ENCODE data around the gene PLEKHN1.
"Not testable (repeated sequence)": the region's sequence is repeated elsewhere in the genome, so short reads cannot be mapped to it uniquely, and the experiment has no call there.

Gene PLEKHN1

DNA sequence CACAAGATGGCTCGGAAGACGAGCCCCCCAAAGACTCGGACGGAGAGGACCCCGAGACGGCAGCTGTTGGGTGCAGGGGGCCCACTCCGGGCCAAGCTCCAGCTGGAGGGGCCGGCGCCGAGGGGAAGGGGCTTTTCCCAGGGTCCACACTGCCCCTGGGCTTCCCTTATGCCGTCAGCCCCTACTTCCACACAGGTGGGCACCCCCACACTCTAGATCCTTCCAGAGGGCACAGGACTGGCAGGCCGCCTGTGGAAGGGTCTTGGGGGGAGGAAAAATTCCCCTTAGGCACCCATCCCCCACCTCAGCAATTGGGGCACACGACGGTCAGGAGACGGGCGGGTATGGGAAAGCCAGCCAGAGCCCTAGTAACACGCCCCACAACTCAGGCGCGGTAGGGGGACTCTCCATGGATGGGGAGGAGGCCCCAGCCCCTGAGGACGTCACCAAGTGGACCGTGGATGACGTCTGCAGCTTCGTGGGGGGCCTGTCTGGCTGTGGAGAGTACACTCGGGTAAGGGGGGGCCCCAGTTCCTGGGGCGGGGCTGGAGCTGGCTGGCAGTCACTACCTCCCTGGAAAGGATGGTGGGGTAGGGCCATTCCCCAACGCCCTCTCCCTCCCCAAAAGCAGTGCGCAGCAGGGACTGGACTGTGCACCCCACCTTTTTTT, 23.3 kb upstream of the PLEKHN1 start:
- DNase-seq (ENCODE audit: low spot score), result no peak

DNA sequence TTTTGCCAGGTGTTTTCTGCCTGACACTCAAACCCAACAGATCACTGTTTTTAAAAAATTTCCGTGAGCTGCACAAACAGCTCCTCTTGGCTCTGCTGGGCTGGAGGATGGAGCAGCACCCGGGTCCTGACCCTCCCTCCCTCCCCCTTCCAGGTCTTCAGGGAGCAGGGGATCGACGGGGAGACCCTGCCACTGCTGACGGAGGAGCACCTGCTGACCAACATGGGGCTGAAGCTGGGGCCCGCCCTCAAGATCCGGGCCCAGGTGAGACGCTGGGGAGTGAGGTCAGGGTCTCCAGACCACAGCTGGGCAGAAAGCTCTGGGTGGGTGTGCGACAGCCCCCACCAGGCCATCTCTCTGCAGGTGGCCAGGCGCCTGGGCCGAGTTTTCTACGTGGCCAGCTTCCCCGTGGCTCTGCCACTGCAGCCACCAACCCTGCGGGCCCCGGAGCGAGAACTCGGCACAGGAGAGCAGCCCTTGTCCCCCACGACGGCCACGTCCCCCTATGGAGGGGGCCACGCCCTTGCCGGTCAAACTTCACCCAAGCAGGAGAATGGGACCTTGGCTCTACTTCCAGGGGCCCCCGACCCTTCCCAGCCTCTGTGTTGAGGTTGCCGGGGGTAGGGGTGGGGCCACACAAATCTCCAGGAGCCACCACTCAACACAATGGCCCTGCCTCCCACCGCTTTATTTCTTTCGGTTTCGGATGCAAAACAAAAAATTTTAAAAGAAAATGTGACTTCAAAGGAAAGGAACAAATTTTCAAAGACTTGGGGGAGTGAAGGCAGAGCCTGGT, 22.5 kb upstream of the PLEKHN1 start:
- no peak for DNase-seq (ENCODE audit: low spot score)

- no peak for DNase-seq (ENCODE audit: low spot score)
Observed at GRCh38 chr1:944341-945325, 21.6 kb upstream of the PLEKHN1 start.

DNA sequence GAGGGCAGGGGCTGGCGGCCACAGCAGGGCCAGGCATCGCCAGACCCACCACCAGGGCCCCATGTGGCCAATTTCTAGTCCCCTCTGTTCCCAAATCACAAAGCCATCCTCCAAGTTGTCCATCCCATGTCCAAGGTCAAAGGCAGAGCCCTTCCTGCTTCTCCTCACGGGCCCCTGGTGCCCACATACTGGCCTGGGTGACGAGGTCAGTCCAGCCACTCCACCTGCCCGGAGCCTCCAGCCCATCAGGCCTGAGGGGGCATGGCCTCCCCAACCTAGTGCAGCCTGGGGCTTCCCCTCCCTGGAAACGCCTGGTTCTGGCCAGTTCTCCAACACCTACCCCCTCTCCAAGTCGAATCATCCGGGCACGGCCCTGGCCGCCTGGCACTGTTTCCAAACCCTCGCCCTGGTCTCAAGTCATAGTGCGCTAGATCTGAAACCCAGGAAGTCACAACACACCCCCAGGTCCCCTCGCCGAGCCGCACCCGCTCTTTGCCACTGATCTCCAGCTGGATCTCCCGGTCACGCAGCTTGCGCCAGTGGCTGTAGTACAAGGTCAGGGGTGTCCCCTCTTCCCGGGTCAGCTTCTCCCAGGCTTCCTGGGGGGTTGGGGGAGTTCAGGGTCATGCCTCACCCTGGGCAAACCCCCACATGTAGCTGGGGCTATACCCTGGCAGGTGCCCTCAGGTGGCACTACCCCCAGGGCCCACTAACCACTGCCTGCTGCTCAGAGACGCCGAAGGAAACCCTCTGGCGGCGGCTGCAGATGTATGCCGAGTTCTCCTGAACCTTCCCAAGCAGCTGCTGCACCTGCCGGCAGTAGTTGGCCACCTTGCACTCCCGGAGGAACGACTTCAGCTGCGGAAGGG, 20.4 kb upstream of the PLEKHN1 start:
- DNase-seq (ENCODE audit: low spot score), result no peak

DNA sequence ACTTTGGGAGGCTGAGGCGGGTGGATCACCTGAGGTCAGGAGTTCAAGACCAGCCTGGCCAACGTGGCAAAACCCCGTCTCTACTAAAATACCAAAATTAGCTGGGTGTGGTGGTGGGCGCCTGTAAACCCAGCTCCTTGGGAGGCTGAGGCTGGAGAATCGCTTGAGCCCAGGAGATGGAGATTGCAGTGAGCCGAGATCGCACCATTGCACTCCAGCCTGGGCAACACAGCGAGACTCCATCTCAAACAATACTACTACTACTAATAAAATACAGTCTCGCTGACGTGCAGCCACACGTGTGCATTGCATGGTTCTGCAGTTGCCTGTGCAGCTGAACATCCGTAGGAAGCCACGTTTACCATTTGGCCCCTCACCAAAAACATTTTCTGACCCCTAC, 19.5 kb upstream of the PLEKHN1 start:
- not testable (repeated sequence) for DNase-seq (ENCODE audit: low spot score)

DNA sequence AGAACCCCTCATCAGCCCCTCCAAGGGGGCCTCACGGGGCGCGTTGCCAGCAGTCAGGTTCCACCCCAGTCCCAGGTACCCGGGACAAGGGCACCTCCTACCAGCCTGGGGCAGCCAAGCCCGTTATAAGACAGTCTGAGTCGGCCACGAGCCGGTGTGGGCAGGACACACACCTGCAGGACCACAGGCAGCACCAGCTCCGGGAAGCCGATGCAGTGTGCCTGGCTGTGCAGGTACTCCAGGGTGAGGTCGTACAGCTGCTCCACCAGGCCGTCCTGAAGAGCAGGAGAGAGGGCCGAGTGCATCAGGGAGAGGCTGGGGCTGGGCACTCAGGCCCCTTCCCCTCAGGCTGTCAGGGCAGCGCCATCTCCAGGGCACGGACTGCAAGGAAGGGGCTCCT, 18.3 kb upstream of the PLEKHN1 start:
- DNase-seq (ENCODE audit: low spot score), result no peak

GRCh38 chr1:950268-950667, 16.0 kb upstream of the PLEKHN1 start:
- DNase-seq (ENCODE audit: low spot score), result no peak

GRCh38 chr1:950881-951280, 15.4 kb upstream of the PLEKHN1 start:
- DNase-seq (ENCODE audit: low spot score), result no peak

- DNase-seq (ENCODE audit: low spot score), result no peak
Observed at GRCh38 chr1:951364-951763, 14.9 kb upstream of the PLEKHN1 start.

GRCh38 chr1:952201-952600, 14.1 kb upstream of the PLEKHN1 start:
- DNase-seq (ENCODE audit: low spot score), result no peak

DNA sequence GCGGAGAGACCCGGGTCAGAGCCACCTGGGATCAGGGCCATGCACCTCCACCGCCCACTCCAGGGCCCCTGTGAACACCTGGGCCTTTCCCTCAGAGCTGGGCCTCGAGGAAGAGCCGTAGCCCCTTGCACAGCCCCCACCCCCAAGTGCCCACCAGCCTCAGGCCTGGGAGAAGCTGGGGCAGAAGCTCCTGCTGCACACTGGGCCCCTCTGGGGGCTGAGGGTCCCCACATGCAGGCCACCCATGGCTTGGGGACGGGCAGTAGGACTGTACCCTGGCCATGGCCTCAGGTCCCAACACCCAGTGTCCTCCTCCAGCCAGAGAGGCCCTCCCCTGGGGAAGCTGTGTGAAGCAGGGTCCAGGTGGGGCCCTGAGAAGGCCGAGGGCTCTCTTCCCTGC, 13.7 kb upstream of the PLEKHN1 start:
- no peak for DNase-seq (ENCODE audit: low spot score)

- no peak for DNase-seq (ENCODE audit: low spot score)
Observed at GRCh38 chr1:953524-954320, 12.6 kb upstream of the PLEKHN1 start.

DNA sequence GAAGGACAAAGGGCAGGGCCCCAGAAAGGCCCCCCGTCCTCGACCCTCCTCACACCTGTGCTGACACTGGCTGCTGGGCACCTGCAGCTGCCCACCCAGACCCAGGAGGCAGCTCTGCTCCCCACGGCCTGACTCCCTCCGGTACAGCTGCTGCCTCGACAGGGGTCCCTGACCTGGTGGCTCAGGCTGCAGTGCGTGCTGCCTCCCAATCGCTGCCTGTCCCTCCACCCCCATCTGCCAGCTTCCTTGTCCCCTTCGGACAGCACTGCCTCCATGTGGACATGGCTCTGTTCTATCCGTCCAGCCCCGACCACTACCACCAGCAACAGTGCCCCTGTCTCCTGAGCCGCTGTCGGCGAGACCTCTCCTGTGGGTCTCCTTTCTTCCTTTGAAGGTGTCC, 11.4 kb upstream of the PLEKHN1 start:
- DNase-seq (ENCODE audit: low spot score), result no peak

DNA sequence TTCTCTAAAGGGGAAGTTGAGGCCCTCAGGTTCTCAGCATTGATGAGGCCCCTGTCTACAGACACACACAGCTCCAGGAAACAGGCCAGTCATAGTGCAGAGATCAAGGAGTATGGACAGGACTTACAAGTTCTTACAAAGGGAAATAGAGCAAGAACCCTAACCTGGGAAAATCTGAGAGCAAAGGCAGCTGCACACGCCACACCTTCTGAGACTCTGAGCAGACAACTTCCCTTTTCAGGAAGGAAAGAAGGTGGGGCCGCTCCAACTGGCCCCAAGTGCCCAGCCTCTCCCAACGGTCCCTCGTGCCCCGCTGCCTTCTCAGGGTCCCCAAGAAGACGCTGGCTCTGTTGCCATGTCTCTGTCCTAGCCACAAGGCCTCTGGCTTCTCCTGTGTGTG, 10.8 kb upstream of the PLEKHN1 start:
- DNase-seq (ENCODE audit: low spot score), result no peak

- no peak for DNase-seq (ENCODE audit: low spot score)
Observed at GRCh38 chr1:956636-957035, 9.6 kb upstream of the PLEKHN1 start.

GRCh38 chr1:958823-959730, 7.2 kb upstream of the PLEKHN1 start, which contains the start of gene NOC2L:
Gene NOC2L (minus strand): TSS chr1:959256. CDS start chr1:959240, 16 bp downstream.
- peak; percentile 90 for DNase-seq (ENCODE audit: low spot score)

GRCh38 chr1:959731-960362, 6.4 kb upstream of the PLEKHN1 start:
- DNase-seq (ENCODE audit: low spot score), result no peak

DNA sequence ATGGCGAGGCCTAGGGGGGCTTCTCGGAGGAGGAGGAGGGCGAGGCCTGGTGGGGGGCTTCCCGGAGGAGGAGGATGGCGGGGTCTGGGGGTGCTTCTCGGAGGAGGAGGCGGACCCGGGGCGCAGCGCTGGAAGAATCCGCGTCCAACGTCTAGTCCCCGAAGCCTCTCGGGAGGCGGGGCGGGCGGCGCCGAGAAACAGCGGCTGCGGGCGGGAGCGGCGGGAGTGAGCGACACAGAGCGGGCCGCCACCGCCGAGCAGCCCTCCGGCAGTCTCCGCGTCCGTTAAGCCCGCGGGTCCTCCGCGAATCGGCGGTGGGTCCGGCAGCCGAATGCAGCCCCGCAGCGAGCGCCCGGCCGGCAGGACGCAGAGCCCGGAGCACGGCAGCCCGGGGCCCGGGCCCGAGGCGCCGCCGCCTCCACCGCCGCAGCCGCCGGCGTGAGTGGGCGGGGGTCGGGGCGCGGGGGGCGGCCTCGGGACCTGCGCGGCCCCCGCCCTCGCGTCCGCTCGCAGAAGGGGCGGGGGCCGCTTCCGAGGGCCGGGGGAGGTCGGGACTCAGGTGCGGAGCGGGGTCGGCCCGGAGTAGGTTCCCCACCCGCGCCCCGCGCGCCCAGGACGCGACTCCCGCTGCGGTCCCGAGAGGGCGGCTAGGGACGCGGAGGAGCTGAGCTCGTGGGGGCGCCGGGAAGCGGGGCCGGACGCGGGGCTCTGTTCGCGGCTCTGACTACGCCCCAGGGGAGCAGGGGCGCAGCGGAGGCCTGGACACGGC, 5.7 kb upstream of the PLEKHN1 start, which contains the start of gene KLHL17:
Gene KLHL17, plus strand, starts transcription at position 222 of the 769 bp plus-strand sequence. Its CDS starts 110 bp downstream, at position 332.
- peak; percentile 79 for DNase-seq (ENCODE audit: low spot score)
